ENCODE results near the gene CALY.

Gene CALY

DNA sequence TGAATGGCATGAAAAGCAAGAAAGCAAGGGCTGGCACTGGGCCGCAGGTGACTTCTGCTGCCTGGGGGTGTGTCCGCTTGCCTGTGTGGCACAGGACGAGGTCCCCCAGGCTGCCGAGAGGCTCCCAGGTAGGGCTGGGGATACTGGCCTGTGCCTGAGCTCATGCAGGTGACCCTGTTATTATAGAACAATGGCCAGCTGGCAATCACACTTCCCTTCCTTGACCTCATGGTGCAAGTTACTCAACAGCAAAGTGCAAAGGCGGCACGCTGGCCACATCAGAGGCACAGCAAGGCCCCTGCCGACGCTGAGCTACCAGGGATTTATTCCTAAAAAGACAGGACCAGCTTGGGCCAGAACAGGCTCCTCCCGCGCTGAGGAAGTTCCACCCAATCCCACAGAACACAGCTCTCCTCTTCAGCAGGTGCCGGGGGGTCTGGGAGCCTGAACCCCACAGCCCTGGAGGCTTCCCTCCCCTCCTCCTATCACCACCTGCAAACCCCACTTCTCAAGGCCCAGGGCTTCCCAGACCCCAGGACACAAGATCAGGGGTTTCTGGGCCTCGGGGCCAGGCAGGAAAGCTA, 58.6 kb downstream of the CALY start:
- no peak for DNase-seq (ENCODE audit: insufficient read length)
- no peak for TF ChIP-seq POLR2AphosphoS5 (IDR thresholded peaks at IDR 0.05; ENCODE audit: low read depth, low read length)
- 0 out of 2 replicates have a peak, but pooled peaks have one; percentile 17 for TF ChIP-seq POLR2A (IDR thresholded peaks at IDR 0.05; ENCODE audit: low read depth, low read length)
- FAIRE-seq, result no peak

DNA sequence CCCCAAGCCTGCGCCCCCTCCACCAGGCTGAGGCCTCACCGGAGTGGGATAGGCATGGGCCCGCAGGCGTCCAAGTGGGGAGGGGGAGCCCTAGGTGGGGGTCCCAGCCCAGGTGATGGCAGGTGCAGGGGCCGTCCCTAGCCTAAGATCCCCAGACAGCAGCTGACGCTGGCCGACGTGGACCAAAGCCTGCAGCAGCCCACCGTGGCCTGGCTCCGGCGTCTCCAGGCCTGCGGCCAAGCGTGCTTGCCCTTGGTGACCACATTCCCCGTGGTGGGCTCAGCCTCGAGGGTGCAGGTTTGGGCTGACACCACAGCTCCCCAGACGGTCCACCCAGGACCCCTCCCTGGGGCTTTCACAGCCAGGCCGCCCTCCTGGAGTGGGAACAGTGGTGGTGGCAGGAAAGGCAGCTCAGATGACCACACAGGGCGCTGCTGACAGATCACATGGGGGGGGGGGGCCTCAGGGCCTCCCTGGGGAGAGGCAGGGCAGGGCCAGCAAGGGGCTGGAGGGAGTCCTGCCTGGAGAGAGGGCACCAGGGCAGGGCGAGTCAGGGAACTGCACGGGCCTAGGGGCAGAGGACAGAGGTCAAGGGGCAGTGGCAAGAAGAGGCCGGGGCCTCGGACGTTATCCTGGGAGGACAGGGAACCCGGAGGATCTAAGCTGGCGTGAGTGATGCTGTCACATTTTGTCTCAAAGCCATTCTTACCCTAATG, 59.3 kb downstream of the CALY start:
- DNase-seq (ENCODE audit: insufficient read length) (no peak), FAIRE-seq (no peak)
- TF ChIP-seq POLR2A (IDR thresholded peaks at IDR 0.05; ENCODE audit: low read depth, low read length) (no peak), TAF1 (IDR thresholded peaks at IDR 0.05; ENCODE audit: borderline replicate concordance, low read depth, low read length) (no peak), POLR2AphosphoS5 (IDR thresholded peaks at IDR 0.05; ENCODE audit: low read depth, low read length) (no peak)

DNA sequence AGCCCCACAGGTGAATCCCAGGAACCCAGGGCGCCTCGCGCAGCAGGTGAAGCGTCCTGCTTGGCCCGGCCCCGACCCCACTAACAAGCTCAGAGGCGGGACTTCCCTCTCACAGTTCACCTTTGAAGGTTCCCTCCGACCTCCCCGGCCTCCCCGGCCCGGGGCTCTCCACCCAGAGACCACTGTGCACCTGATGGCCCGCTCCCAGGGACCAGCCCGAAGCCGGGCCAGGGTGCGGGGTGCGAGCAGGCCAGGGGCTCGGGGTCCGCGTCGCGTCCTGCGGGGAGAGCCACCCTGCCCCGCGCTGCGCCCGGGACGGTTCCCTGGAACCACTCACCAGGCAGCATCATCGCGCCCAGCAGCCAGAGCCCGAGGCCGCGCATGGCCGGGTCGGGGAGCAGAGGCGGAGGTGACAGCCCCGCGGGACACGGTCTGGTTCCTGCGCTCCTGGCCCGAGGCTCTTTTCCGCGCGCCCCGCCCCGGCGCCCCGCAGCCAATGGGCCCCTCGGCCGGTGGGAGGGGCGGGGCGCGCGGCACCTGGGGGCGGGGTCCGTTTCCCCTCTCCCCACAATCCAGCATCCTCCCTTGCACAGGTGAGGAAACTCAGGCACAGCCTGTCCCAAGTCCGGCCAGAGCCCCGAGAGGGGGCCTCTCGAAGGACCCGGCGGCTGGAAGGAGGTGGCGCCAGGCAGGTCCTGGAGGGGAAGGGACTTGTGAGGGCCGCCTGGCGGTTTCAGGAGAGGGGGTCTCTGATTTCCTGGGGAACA, 60.1 kb downstream of the CALY start, which contains the start of gene ADAM8:
Gene ADAM8 (minus strand): TSS at position 434 of the 767 bp plus-strand sequence. CDS start 51 bp downstream, at position 383.
- TF ChIP-seq TAF1 (IDR thresholded peaks at IDR 0.05; ENCODE audit: borderline replicate concordance, low read depth, low read length), result peak; percentile 60; the same call in 1 of the 2 replicates
- TF ChIP-seq POLR2AphosphoS5 (IDR thresholded peaks at IDR 0.05; ENCODE audit: low read depth, low read length), result 0 out of 2 replicates have a peak, but pooled peaks have one; percentile 41
- peak; percentile 82; the same call in 1 of the 2 replicates for TF ChIP-seq POLR2A (IDR thresholded peaks at IDR 0.05; ENCODE audit: low read depth, low read length)
- peak; percentile 79 for FAIRE-seq
- peak; percentile 96 for DNase-seq (ENCODE audit: insufficient read length)

DNA sequence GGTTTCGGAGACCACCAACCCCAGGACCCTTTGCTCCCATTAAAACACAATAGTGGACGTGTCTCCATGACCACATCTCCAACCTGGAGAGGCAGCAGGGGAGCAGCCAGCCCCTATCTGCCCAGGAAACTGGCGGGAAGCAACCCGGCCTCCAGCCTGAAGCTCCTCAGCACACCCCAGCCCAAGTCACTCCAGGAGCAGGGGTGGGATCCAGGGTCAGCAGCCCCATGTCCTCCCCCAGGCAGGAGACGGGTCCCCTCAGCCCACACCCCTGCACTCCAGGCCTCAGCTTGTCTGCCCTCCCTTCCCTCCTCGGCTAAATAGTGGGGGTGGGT, 60.6 kb downstream of the CALY start:
- TF ChIP-seq POLR2A (IDR thresholded peaks at IDR 0.05; ENCODE audit: low read depth, low read length) (no peak), TAF1 (IDR thresholded peaks at IDR 0.05; ENCODE audit: borderline replicate concordance, low read depth, low read length) (no peak), POLR2AphosphoS5 (IDR thresholded peaks at IDR 0.05; ENCODE audit: low read depth, low read length) (no peak)
- DNase-seq (ENCODE audit: insufficient read length) (no peak), FAIRE-seq (no peak)

DNA sequence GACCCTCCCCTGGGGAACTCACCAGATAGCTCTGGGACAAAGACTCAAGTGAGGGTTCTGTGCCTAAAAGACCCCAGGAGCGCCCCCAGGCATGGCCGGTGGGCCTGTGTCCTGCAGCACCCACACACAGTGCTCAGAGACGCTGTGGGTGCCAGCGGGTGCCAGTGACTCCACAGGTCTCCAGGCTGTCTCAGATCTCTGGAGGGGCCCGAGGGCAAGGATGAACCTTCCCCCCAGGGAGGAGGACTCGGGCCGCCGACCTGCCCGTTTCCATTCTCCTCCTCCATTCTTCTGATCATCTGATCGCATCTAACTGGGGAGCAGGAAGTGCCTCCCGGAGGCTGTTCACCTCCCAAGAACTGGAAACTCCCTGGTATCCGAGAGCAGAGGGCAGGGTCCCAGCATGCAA, 61.0 kb downstream of the CALY start:
- peak; percentile 94 for FAIRE-seq
- no peak for TF ChIP-seq TAF1 (IDR thresholded peaks at IDR 0.05; ENCODE audit: borderline replicate concordance, low read depth, low read length)
- TF ChIP-seq POLR2AphosphoS5 (IDR thresholded peaks at IDR 0.05; ENCODE audit: low read depth, low read length), result no peak; the same call in 1 of the 2 replicates
- TF ChIP-seq POLR2A (IDR thresholded peaks at IDR 0.05; ENCODE audit: low read depth, low read length), result no peak
- DNase-seq (ENCODE audit: insufficient read length), result peak; percentile 64

DNA sequence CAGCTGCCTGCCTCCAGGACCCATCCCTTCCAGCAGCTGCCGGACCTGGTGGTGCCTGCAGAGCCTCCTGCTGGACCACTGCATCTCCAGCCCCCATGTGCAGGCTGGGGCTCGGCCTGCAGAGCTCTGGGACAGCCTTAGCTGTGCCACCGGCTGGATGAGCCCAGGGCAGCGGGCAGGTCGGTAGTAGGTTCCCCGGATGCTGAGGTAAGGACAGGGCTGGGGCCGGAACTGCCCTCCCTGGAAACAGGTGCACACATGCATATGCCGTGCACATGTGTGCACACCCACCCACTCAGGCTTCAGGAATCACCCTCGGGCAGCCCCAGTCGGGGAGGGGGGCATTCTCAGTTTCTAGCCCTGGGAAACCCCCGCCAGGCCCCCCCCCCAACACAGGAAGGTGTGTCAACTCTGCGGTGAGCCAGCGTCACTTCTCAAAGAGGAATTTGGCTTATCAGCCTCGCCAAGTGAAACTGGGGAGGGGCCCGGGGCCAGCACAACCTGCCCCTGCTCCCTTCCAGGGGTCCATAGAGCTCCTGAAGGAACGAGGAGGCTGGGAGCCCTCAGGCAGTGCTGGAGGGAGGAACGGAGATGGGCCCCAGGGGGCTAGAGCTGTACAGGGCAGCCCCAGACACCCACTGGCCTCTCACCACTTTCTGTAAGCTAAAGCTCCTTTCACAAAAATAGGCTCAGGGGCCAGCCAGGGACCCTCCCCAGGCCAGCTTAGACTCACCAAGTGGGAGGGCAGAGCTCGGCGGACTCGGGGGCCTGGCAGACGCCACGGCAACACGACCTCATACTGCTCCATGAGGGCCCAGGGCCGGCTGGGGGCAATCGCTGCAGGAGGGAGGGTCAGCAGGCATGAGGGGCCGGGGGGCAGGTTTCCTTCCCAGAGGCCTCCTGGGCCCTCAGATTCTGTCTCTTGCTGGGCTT, 61.7 kb downstream of the CALY start:
- DNase-seq (ENCODE audit: insufficient read length), result peak; percentile 90
- peak; percentile 69 for TF ChIP-seq POLR2A (IDR thresholded peaks at IDR 0.05; ENCODE audit: low read depth, low read length)
- TF ChIP-seq POLR2AphosphoS5 (IDR thresholded peaks at IDR 0.05; ENCODE audit: low read depth, low read length), result peak; percentile 39
- TF ChIP-seq TAF1 (IDR thresholded peaks at IDR 0.05; ENCODE audit: borderline replicate concordance, low read depth, low read length), result peak; percentile 30; the same call in 1 of the 2 replicates
- FAIRE-seq, result peak; percentile 96
